NCI-H69 (cell line): ENCODE results near the gene ABHD14A.

Experiments used
- DNase-seq: peaks from one replicate; lab custom pipeline; 2025; lab: John Stamatoyannopoulos, UW

Gene ABHD14A

GRCh38 chr3:51997172-51997571 lies 22.3 kb downstream of the ABHD14A start:
- DNase-seq = no peak

DNA sequence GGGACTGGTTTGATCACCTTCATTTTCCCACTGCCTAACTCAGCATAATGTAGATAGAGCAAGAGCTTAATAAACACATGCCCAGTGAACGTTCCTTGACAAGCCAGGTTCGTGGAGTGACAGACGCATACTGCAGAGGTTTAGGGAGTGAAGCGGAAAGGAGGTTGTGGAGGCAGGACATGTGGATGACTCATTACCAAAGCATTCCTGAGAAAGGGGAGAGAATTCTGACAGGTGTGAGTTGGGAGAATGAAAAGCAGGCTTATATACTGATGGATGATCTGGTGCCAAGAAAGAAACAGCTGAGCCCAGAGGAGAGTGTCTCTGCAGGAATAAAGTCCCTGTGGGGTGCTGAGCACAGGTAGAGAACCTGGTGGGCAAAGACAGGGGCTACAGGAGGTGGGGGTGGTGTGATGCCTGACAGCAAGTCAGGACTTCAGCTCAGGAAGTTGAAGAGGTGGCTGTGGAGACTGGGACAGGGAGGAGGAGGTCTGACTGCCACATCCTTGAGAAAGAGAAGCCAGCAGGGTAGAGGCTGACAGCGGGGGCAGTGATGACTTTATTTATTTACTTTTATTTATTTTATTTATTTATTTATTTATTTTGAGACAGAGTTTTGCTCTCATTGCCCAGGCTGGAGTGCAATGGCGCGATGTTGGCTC lies 23.2 kb downstream of the ABHD14A start:
- peak; percentile 50 for DNase-seq

DNA sequence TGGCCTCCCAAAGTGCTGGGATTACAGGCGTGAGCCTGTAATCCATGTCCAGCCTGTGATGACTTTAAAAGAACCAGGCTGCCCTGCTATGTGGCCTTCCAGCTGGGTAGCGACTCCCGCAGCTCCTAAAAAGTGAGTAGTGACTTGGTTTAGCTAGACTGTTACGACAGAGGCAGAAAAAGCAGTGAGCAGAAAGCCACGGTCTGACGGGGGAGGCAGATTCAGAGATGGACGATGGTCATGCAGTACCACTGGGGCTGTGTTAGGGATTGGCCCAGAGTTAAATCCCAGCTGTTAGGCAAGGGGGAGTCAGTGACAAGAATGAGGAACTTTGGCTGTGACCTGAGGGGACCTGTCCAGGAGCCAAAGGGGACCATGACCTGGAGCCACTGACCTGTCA lies 23.9 kb downstream of the ABHD14A start:
- no peak for DNase-seq

DNA sequence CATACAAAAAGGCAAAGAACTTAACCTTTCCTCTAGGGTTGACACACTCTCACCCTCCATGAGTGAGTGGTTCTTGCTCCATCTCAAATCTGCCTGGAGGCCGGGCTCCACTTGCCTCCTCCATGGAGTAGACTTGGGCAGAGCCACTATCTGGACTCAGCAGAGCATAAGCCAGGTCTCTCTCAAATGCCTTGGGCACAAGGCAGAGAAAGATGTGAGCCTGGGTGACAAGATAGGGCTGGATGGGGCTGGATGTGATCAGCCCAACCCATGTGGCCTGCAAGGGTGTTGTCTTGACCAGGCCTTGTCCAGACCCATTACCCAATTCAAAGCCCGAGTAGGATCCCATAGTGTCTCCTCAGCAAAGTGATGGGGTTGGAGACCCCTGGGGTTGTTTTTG lies 25.0 kb downstream of the ABHD14A start:
- DNase-seq = no peak

DNA sequence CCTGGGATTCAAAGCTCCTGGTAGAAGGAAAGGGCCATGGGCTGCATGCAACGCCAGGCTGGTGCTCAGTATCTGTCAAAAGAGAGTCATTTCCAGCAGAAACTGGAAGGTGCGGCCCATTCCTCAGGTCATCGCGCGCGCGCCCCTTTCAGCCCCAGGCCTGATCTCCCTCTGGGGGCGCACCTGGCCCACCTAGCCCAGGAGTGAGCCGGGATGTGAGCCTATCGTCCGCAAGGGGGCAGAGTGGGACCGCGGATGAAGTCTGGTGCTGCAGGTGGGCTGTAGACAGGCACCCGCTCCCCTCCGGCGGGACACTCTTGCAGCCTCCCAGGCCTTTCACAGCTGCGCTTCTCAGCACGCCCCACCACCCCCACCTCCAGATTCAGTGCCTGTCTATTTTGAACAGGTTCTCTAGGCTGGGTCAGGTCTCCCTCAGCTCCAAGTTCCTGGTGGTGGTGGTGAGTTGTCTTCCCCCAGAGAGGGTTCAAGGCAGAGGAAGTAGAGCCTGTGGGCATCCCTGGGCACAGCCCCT lies 26.6 kb downstream of the ABHD14A start:
- DNase-seq = peak; percentile 79

DNA sequence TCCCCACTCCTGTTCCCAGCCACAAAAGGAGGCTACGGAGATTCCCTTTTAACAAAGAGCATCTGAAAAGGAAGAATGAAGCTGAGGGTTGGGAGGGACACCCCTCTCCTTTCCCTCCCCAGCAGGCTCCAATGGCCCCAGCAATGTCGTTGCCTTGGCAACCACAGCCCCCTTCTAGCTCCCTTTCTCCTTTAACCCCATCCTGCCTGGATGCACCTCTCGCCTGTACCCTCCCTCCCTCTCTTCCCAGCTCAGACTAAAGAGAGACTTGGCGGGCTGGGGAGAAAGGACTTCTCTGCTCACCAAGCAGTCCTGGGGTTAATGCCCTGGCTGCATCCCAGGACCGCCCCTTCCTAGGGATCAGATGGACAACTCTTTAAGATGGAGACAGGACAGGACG lies 27.9 kb downstream of the ABHD14A start:
- DNase-seq = no peak

- peak; percentile 18 for DNase-seq
Measured at GRCh38 chr3:52004163-52004787, 29.4 kb downstream of the ABHD14A start.

DNA sequence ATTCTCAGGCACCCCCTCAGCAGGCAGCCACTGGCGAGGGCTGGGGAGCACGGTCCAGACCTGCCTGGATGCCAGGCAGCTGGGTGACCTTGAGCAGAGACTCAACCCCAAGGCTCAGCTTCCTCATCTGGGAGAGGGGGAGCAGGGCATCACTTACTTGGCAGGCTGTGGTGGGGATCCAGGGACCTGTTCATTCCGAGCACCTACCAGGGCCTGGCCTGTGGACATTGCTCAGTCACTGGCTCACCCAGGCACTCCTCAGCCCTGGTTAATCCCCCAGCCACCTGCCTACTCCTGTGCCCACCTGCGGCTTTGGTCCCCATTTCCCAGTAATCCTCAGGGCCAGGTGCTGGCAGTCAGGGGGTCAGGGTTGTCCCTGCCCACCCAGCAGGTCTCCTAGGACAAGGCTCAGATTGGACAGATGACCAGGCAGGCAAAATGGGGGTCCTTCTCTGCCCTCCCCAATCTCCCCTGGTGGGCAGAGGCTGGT lies 30.1 kb downstream of the ABHD14A start:
- no peak for DNase-seq

DNA sequence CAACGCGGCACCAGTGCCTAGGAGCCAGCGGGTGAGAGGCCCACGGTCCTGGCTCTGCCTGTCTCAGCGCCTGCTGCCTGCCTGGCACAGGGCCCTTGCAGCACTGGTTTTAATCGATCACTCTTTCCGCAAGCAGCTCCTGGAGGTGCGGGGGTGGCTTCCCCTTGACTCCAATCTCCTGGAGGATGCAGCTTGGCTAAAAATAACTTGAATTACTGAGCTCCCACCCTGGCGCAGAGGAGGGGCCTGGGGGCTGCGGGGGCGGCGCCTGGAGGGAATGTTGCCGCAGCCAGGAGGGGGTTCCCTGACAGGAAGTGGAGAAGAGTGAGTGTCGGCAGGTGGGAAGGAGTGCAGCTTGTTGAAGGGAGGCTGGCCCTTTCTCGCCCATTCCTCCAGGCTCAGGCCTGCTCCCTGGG lies 30.7 kb downstream of the ABHD14A start:
- peak; percentile 74 for DNase-seq

DNA sequence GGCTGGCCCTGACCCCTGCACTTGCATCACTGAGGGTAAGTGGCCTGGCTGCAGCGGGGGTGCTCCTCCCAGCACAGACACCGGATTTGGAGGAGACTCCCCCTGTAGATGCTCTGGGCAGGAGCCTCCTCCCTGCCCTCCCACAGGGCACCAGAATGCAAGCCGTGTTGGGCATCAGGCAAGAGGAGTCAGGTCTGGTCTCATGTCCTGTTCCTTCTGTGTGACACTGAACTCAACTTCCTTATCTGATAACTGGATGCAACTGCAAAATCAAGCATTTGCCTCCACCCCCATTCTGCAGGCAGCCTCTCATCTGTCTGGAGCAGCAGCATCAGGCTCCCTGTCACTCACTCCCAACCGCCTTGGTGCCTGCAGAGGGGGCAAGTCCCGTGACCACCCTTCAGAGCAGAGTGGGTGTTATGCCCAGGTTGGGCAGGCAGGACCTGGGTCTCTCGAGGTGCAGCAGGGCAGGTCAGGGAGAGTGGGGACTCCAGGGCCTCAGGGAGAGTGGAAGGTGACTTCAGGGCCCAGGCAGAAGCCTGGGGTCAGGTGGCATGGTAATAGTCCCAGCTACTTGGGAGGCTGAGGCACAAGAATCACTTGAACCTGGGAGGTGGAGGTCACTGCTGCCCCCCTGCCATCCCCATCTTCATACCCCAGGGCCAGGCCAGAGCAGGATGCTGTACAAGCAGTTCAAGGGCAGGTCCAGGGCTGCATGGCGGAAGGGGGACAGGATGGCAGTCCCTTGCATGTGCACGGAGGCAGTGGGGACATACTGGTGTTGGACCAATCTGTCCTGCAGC lies 31.4 kb downstream of the ABHD14A start:
- DNase-seq = no peak

GRCh38 chr3:52006820-52007133 lies 31.9 kb downstream of the ABHD14A start:
- DNase-seq = no peak

DNA sequence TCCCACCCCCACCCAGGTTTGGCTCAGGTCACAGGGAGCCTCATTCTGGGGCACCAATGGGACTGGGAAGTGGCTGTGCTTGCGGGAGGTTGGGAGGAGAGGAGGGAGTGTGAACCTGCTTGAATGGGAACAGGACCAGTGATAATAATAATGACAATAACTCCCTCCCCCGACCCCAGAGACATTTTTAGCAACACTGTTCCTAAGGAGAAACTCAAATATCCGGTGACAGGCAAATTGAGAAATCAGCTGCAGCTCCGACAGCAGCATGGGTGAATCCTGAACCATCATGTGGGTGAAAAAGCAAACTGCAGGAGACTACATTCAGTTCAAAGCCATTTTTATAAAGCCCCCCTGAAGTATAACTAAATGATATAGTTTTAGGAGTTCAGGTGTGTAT lies 32.4 kb downstream of the ABHD14A start:
- DNase-seq = no peak

DNA sequence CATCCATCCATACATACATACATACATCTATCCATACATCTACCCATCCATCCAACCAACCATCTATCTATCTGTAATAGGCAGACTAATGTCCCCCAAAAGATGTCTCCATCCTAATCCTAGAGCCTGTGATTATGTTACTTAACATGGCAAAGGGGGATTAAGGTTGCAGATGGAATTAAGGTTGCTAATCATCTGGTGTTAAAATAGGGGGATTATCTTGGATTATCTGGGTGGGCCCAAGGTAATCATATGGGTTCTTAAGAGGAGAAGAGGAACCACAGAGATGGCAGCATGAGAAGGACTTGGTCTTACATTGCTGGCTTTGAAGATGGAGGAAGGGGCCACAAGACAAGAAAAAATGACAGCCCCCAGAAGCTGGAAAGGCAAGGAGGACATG lies 35.6 kb downstream of the ABHD14A start:
- DNase-seq = no peak

- DNase-seq = no peak
Measured at GRCh38 chr3:52012699-52013098, 37.8 kb downstream of the ABHD14A start.

DNA sequence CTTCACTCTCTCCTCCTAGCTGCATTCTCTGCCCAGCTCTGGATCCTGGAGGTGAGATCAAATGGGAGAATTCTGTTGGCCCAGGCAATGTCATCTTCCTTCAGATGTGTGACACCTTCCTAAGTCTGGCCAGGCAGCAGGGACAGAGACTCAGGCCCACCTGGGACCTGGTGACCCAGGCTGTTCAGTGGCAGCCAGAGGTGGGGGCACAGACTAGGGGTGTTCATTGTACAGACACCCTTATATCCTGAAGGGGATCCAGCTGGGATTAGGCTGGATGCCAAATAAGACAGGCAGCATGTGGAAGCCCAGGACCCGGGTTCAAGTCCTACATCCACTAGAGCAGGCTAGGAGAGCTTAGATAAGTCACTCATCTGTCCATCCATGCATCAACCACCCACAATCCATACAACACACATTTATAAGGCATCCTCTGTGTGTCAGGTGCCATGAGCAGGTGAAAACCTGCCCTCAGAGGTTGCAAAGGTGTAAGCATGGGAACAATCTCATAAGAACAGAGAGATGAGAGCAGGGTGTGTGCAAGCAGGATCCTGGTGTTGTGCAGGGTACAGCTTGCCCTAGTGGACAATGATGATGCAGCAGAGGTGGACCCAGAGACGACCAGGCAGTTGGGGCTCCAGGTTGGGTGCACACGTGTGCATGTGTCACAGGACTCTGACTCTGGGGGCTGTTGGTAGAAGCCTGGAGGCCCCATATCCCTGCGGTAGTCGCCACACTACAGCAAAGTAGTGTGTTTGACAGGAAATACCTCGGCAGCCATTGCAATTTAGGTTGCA lies 39.1 kb downstream of the ABHD14A start:
- DNase-seq = no peak

DNA sequence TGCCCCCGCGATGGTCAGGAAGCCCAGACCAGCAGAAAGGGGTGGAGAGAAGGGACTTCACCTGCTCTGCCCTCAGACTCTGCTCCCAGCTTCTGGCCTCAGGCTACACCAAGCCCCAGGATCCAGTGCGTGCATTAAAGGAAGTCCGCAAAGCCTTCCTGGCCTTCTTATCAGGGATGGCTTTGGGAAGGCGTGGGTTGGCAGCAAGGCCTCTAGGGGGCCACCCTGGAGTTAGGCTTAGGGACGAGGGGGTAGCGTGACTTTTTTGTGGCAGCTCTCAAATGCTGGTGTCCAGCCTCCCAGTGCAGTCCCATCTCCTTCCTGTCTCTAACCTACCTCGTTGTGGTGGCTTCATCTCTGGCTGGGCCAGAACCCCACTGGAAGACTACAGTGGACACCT lies 39.7 kb downstream of the ABHD14A start:
- DNase-seq = peak; percentile 49

GRCh38 chr3:52015438-52016228 lies 40.8 kb downstream of the ABHD14A start:
- peak; percentile 93 for DNase-seq

- peak; percentile 13 for DNase-seq
Measured at GRCh38 chr3:52017586-52017985, 42.7 kb downstream of the ABHD14A start.

GRCh38 chr3:52018319-52019000 lies 43.6 kb downstream of the ABHD14A start:
- DNase-seq = no peak

GRCh38 chr3:52019352-52020080 lies 44.7 kb downstream of the ABHD14A start:
- DNase-seq = no peak
